Measurements from ENCODE around the gene DEK.
"Not testable (repeated sequence)": the region's sequence is repeated elsewhere in the genome, so short reads cannot be mapped to it uniquely, and the experiment has no call there.

Gene DEK

GRCh38 chr6:18208778-18209177, 55.6 kb downstream of the DEK start:
- not testable (repeated sequence) for H3K27me3 ChIP-seq (ENCODE audit: control insufficient read depth in 1 of 2, insufficient read depth in 2 of 2, low read length in 2 of 2); H3K9me3 ChIP-seq (ENCODE audit: control insufficient read depth in 1 of 2, low read length in 2 of 2); H3K4me1 ChIP-seq (ENCODE audit: control insufficient read depth in 1 of 2, insufficient read depth in 2 of 2, low read length in 2 of 2); H3K4me3 ChIP-seq (ENCODE audit: low read depth in 1 of 2, low read length in 2 of 2); H3K27ac ChIP-seq (ENCODE audit: low read depth, low read length); H3K9ac ChIP-seq (ENCODE audit: low read depth in 1 of 2, low read length in 2 of 2)
- H3K36me3 ChIP-seq (ENCODE audit: control insufficient read depth in 1 of 2, insufficient read depth in 2 of 2, low read length in 2 of 2): peaks cover 9 to 27% of the 10 kb centered on the region in 2 donors

- Histone ChIP-seq H3K4me3 (ENCODE audit: low read depth in 1 of 2, low read length in 2 of 2) (no peak overlapping the region), H3K27me3 (ENCODE audit: control insufficient read depth in 1 of 2, insufficient read depth in 2 of 2, low read length in 2 of 2) (no peaks in the 10 kb centered on the region), H3K27ac (ENCODE audit: low read depth, low read length) (no peak overlapping the region), H3K4me1 (ENCODE audit: control insufficient read depth in 1 of 2, insufficient read depth in 2 of 2, low read length in 2 of 2) (no peaks in the 10 kb centered on the region), H3K9me3 (ENCODE audit: control insufficient read depth in 1 of 2, low read length in 2 of 2) (no peaks in the 10 kb centered on the region), H3K9ac (ENCODE audit: low read depth in 1 of 2, low read length in 2 of 2) (no peak overlapping the region), H3K36me3 (ENCODE audit: control insufficient read depth in 1 of 2, insufficient read depth in 2 of 2, low read length in 2 of 2) (peaks cover 6 to 34% of the 10 kb centered on the region in 2 donors)
Observed at GRCh38 chr6:18207949-18208348, 56.4 kb downstream of the DEK start.

GRCh38 chr6:18207438-18207837, 56.9 kb downstream of the DEK start:
- no peaks in the 10 kb centered on the region for H3K9me3 ChIP-seq (ENCODE audit: control insufficient read depth in 1 of 2, low read length in 2 of 2)
- no peaks in the 10 kb centered on the region for H3K4me1 ChIP-seq (ENCODE audit: control insufficient read depth in 1 of 2, insufficient read depth in 2 of 2, low read length in 2 of 2)
- H3K27me3 ChIP-seq (ENCODE audit: control insufficient read depth in 1 of 2, insufficient read depth in 2 of 2, low read length in 2 of 2): no peaks in the 10 kb centered on the region
- no peak overlapping the region for H3K4me3 ChIP-seq (ENCODE audit: low read depth in 1 of 2, low read length in 2 of 2)
- H3K36me3 ChIP-seq (ENCODE audit: control insufficient read depth in 1 of 2, insufficient read depth in 2 of 2, low read length in 2 of 2): peaks cover 5 to 36% of the 10 kb centered on the region in 2 donors
- no peak overlapping the region for H3K27ac ChIP-seq (ENCODE audit: low read depth, low read length)
- H3K9ac ChIP-seq (ENCODE audit: low read depth in 1 of 2, low read length in 2 of 2): no peak overlapping the region

GRCh38 chr6:18206591-18206990, 57.7 kb downstream of the DEK start:
- Histone ChIP-seq H3K27ac (ENCODE audit: low read depth, low read length) (no peak overlapping the region), H3K9me3 (ENCODE audit: control insufficient read depth in 1 of 2, low read length in 2 of 2) (no peaks in the 10 kb centered on the region), H3K36me3 (ENCODE audit: control insufficient read depth in 1 of 2, insufficient read depth in 2 of 2, low read length in 2 of 2) (peaks cover 8 to 37% of the 10 kb centered on the region in 2 donors), H3K4me1 (ENCODE audit: control insufficient read depth in 1 of 2, insufficient read depth in 2 of 2, low read length in 2 of 2) (no peaks in the 10 kb centered on the region), H3K9ac (ENCODE audit: low read depth in 1 of 2, low read length in 2 of 2) (no peak overlapping the region), H3K4me3 (ENCODE audit: low read depth in 1 of 2, low read length in 2 of 2) (no peak overlapping the region), H3K27me3 (ENCODE audit: control insufficient read depth in 1 of 2, insufficient read depth in 2 of 2, low read length in 2 of 2) (no peaks in the 10 kb centered on the region)

DNA sequence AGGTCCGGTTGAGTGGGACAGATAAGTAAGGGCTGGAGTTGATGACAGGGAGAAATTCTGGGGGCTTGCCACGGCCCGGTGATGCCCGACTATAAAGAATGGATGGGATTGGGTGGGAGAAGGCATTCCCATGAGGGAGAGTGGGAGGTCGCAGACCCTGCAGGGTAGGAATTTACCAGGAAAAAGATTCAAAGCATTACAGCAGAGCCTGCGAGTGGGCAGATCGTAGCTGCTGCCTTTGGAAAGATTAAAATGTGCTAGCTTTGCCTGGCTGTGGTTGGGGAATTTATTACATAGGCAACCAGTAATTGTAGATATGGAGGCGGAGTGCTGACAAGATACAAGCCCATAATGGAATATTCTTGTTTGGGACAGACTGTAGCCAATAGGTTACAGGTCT, 59.6 kb downstream of the DEK start:
- no peak overlapping the region for H3K4me3 ChIP-seq (ENCODE audit: low read depth in 1 of 2, low read length in 2 of 2)
- H3K9ac ChIP-seq (ENCODE audit: low read depth in 1 of 2, low read length in 2 of 2): no peak overlapping the region
- no peaks in the 10 kb centered on the region for H3K9me3 ChIP-seq (ENCODE audit: control insufficient read depth in 1 of 2, low read length in 2 of 2)
- H3K27ac ChIP-seq (ENCODE audit: low read depth, low read length): no peak overlapping the region
- H3K27me3 ChIP-seq (ENCODE audit: control insufficient read depth in 1 of 2, insufficient read depth in 2 of 2, low read length in 2 of 2): no peaks in the 10 kb centered on the region
- peaks cover 10 to 43% of the 10 kb centered on the region in 2 donors for H3K36me3 ChIP-seq (ENCODE audit: control insufficient read depth in 1 of 2, insufficient read depth in 2 of 2, low read length in 2 of 2)
- H3K4me1 ChIP-seq (ENCODE audit: control insufficient read depth in 1 of 2, insufficient read depth in 2 of 2, low read length in 2 of 2): no peaks in the 10 kb centered on the region

DNA sequence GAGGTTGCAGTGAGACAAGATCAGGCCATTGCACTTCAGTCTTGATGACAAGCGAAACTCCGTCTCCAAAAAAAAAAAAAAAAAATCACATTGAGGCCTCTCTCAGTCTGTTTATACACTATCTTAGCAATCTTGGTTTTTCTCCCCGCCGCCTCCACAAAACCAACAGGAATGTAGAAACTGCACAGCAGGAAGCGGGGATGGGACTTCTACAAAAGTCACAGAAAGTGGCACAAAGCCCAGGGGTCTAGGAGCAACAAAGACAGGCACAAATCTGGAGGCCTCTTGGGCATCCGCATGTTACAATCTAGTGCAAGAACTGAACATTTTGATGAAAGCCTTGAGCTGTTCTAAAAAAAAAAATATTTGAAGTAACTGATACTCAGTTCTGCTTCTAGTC, 60.5 kb downstream of the DEK start:
- Histone ChIP-seq H3K27me3 (ENCODE audit: control insufficient read depth in 1 of 2, insufficient read depth in 2 of 2, low read length in 2 of 2) (no peaks in the 10 kb centered on the region), H3K27ac (ENCODE audit: low read depth, low read length) (no peak overlapping the region), H3K4me3 (ENCODE audit: low read depth in 1 of 2, low read length in 2 of 2) (no peak overlapping the region), H3K9me3 (ENCODE audit: control insufficient read depth in 1 of 2, low read length in 2 of 2) (no peaks in the 10 kb centered on the region), H3K9ac (ENCODE audit: low read depth in 1 of 2, low read length in 2 of 2) (no peak overlapping the region), H3K4me1 (ENCODE audit: control insufficient read depth in 1 of 2, insufficient read depth in 2 of 2, low read length in 2 of 2) (no peaks in the 10 kb centered on the region), H3K36me3 (ENCODE audit: control insufficient read depth in 1 of 2, insufficient read depth in 2 of 2, low read length in 2 of 2) (peaks cover 12 to 46% of the 10 kb centered on the region in 2 donors)

DNA sequence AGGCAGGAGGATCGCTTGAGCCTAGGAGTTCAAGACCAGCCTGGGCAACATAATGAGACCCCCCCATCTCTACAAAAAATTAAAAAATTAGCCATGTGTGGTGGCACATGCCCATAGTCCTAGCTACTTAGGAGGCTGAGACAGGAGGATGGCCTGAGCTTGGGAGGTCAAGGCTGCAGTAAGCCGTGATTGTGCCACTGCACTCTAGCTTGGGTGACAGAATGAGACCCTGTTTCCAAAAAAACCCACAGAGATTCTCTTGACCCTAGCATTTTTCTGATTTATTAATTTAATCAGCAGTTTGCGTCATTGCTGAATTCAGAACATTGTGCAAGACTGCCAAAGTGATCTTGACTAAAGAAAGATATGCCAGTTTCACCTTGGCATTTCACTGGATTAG, 72.3 kb downstream of the DEK start:
- Histone ChIP-seq H3K4me3 (ENCODE audit: low read depth in 1 of 2, low read length in 2 of 2) (no peak overlapping the region), H3K9ac (ENCODE audit: low read depth in 1 of 2, low read length in 2 of 2) (no peak overlapping the region), H3K9me3 (ENCODE audit: control insufficient read depth in 1 of 2, low read length in 2 of 2) (no peaks in the 10 kb centered on the region), H3K36me3 (ENCODE audit: control insufficient read depth in 1 of 2, insufficient read depth in 2 of 2, low read length in 2 of 2) (peaks cover 0 to 22% of the 10 kb centered on the region in 2 donors), H3K27ac (ENCODE audit: low read depth, low read length) (no peak overlapping the region), H3K27me3 (ENCODE audit: control insufficient read depth in 1 of 2, insufficient read depth in 2 of 2, low read length in 2 of 2) (no peaks in the 10 kb centered on the region), H3K4me1 (ENCODE audit: control insufficient read depth in 1 of 2, insufficient read depth in 2 of 2, low read length in 2 of 2) (no peaks in the 10 kb centered on the region)

DNA sequence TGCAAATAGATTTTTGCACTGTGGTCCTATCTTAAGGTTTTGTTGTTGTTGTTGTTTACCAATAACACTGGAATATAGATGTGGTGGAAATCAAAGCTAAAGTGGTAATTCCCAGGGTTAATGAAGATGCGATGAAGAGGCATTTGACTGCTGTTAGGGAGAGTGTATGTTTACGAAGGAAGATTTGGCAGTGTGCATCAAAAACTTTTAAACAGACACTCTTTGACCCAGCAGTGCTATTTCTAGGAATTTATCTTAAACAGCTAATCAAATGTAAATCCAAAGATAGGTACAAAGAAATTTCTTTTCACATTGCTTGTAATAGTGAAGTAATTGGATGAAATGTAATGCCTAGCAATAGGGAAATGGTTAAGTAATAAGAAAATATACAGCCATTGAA, 75.1 kb downstream of the DEK start:
- Histone ChIP-seq H3K9me3 (ENCODE audit: control insufficient read depth in 1 of 2, low read length in 2 of 2) (no peaks in the 10 kb centered on the region), H3K27ac (ENCODE audit: low read depth, low read length) (no peak overlapping the region), H3K27me3 (ENCODE audit: control insufficient read depth in 1 of 2, insufficient read depth in 2 of 2, low read length in 2 of 2) (no peaks in the 10 kb centered on the region), H3K9ac (ENCODE audit: low read depth in 1 of 2, low read length in 2 of 2) (no peak overlapping the region), H3K36me3 (ENCODE audit: control insufficient read depth in 1 of 2, insufficient read depth in 2 of 2, low read length in 2 of 2) (peaks cover 0 to 27% of the 10 kb centered on the region in 2 donors), H3K4me3 (ENCODE audit: low read depth in 1 of 2, low read length in 2 of 2) (no peak overlapping the region), H3K4me1 (ENCODE audit: control insufficient read depth in 1 of 2, insufficient read depth in 2 of 2, low read length in 2 of 2) (peaks cover 0 to 5% of the 10 kb centered on the region in 2 donors)

DNA sequence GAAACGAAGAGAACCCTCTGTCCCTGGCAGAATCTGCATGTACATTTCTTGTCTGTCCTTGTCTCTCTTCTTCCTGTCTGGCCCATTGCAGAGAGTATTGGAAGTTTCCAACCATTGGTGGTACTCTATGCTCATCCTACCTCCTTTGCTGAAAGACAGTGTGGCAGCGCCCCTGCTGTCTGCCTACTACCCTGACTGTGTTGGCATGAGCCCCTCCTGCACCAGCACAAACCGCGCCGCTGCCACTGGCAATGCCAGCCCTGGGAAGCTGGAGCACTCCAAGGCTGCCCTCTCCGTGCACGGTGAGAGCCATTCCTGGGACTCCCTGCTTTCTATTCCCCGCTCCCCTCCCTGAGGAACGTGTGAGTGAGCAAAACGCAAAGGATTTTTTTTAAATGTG, 76.6 kb downstream of the DEK start:
- no peak overlapping the region for H3K4me3 ChIP-seq (ENCODE audit: low read depth in 1 of 2, low read length in 2 of 2)
- no peaks in the 10 kb centered on the region for H3K27me3 ChIP-seq (ENCODE audit: control insufficient read depth in 1 of 2, insufficient read depth in 2 of 2, low read length in 2 of 2)
- H3K4me1 ChIP-seq (ENCODE audit: control insufficient read depth in 1 of 2, insufficient read depth in 2 of 2, low read length in 2 of 2): peaks cover 0 to 5% of the 10 kb centered on the region in 2 donors
- H3K27ac ChIP-seq (ENCODE audit: low read depth, low read length): no peak overlapping the region
- no peaks in the 10 kb centered on the region for H3K9me3 ChIP-seq (ENCODE audit: control insufficient read depth in 1 of 2, low read length in 2 of 2)
- H3K36me3 ChIP-seq (ENCODE audit: control insufficient read depth in 1 of 2, insufficient read depth in 2 of 2, low read length in 2 of 2): peaks cover 0 to 31% of the 10 kb centered on the region in 2 donors
- H3K9ac ChIP-seq (ENCODE audit: low read depth in 1 of 2, low read length in 2 of 2): no peak overlapping the region

- H3K9me3 ChIP-seq (ENCODE audit: control insufficient read depth in 1 of 2, low read length in 2 of 2): no peaks in the 10 kb centered on the region
- no peak overlapping the region for H3K9ac ChIP-seq (ENCODE audit: low read depth in 1 of 2, low read length in 2 of 2)
- H3K4me1 ChIP-seq (ENCODE audit: control insufficient read depth in 1 of 2, insufficient read depth in 2 of 2, low read length in 2 of 2): peaks cover 0 to 5% of the 10 kb centered on the region in 2 donors
- H3K27me3 ChIP-seq (ENCODE audit: control insufficient read depth in 1 of 2, insufficient read depth in 2 of 2, low read length in 2 of 2): no peaks in the 10 kb centered on the region
- H3K36me3 ChIP-seq (ENCODE audit: control insufficient read depth in 1 of 2, insufficient read depth in 2 of 2, low read length in 2 of 2): peaks cover 0 to 27% of the 10 kb centered on the region in 2 donors
- H3K27ac ChIP-seq (ENCODE audit: low read depth, low read length): no peak overlapping the region
- no peak overlapping the region for H3K4me3 ChIP-seq (ENCODE audit: low read depth in 1 of 2, low read length in 2 of 2)
Observed at GRCh38 chr6:18186540-18187250, 77.6 kb downstream of the DEK start.

All from duodenal mucosa (tissue), 2 donors.